Keratinocyte (primary cell): Measurements from ENCODE around the gene HNRNPA2B1.

Source experiments
- CTCF ChIP-seq, 3 experiments: IDR thresholded peaks in 1 of 3; conservative IDR thresholded peaks in 1 of 3; optimal IDR thresholded peaks in 1 of 3; 2 replicates in 2 of 3; 3 replicates in 1 of 3; pipeline versions ENCODE3 to v1.5.1; 2011; ENCODE audit warnings: low read length in 3 of 3, mild to moderate bottlenecking in 3 of 3, moderate library complexity in 2 of 3, control low read depth in 1 of 3, inconsistent platforms in 1 of 3; ENCODE audit not compliant: insufficient read depth in 2 of 3; ENCODE audit errors: extremely low read depth in 1 of 3
- EZH2 ChIP-seq: IDR thresholded peaks from one replicate; pipeline ENCODE4 v1.6.1; 2012; ENCODE audit warnings: inconsistent platforms, mild to moderate bottlenecking, low read length, moderate library complexity

- TF ChIP-seq CTCF (optimal IDR thresholded peaks at IDR 0.05 in 1 of 3, IDR thresholded peaks at IDR 0.05 in 1 of 3, conservative IDR thresholded peaks at IDR 0.05 in 1 of 3; ENCODE audit: extremely low read depth in 1 of 3, insufficient read depth in 2 of 3, low read length in 3 of 3) (no peak), EZH2 (no peak)
Observed at GRCh38 chr7:26165950-26166683, 34.4 kb downstream of the HNRNPA2B1 start.
